K562 (cell line): ENCODE data around the gene OPCML.

Source experiments
- CREB1 ChIP-seq, 2 experiments: sonication (generic) in 1 of 2; formaldehyde crosslinking in 1 of 2; IDR thresholded peaks; 2 replicates each; pipeline versions ENCODE4 v1.6.1 to v1.8.0; 2012 to 2022; ENCODE audit warnings: inconsistent platforms in 1 of 2, mild to moderate bottlenecking in 1 of 2, missing genetic modification reagents in 1 of 2, moderate library complexity in 1 of 2
- JUN ChIP-seq, 2 experiments: sonication (generic) in 1 of 2; formaldehyde crosslinking in 1 of 2; IDR thresholded peaks; 2 replicates each; pipeline versions ENCODE4 v1.6.1 to v1.8.0; 2012 to 2022; ENCODE audit warnings: borderline replicate concordance in 2 of 2, mild to moderate bottlenecking in 2 of 2, improper control_type of control experiment in 1 of 2, low read depth in 1 of 2, low read length in 1 of 2, missing genetic modification reagents in 1 of 2
- MYNN ChIP-seq, 2 experiments: sonication (generic); formaldehyde crosslinking in 1 of 2; IDR thresholded peaks; 2 replicates each; pipeline versions ENCODE4 v1.5.0 to v1.6.1; 2016 to 2020; ENCODE audit warnings: antibody characterized with exemption in 1 of 2, missing genetic modification reagents in 1 of 2
- NRF1 ChIP-seq, 2 experiments: fragments of 450-650 bp; IDR thresholded peaks in 1 of 2; conservative IDR thresholded peaks in 1 of 2; 2 replicates each; pipeline ENCODE4 v1.6.1; 2014; ENCODE audit warnings: mild to moderate bottlenecking in 2 of 2
- TAF15 ChIP-seq: fragments of 200-400 bp; formaldehyde crosslinking; IDR thresholded peaks from 2 replicates; pipeline ENCODE4 v1.6.1; 2017; ENCODE audit warnings: mild to moderate bottlenecking, low read depth, low read length, moderate library complexity

DNA sequence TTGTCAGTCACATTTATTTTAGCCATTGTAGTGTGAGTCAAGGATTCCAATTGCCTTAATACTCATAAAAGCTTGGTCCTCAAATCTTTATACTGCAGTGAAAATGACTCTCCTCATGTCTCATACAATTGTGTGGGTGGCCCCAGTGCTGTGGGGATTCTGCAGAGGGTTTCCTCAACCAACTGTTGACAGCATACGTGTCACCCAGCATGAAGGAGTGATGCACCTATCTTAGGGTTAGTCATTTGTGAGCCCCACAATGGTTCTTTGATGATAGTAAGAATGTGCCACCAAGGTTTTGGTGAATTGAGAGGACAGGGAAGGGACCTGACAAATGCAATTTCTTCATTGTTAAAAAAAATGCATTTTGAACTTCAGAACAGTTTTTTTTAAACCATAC is 1046.2 kb downstream of the OPCML start:
- TF ChIP-seq TAF15 = no peak
- no peak for TF ChIP-seq CREB1 (IDR thresholded peaks at IDR 0.05)
- no peak for TF ChIP-seq CREB1 (CRISPR knock-in tag; IDR thresholded peaks at IDR 0.05)
- no peak for TF ChIP-seq MYNN (IDR thresholded peaks at IDR 0.05)
- no peak for TF ChIP-seq MYNN (CRISPR knock-in tag; IDR thresholded peaks at IDR 0.05)
- no peak for TF ChIP-seq NRF1 (conservative IDR thresholded peaks at IDR 0.05 in 1 of 2, IDR thresholded peaks at IDR 0.05 in 1 of 2)
- no peak for TF ChIP-seq JUN (IDR thresholded peaks at IDR 0.05; ENCODE audit: borderline replicate concordance, low read depth, low read length)
- no peak for TF ChIP-seq JUN (CRISPR knock-in tag; IDR thresholded peaks at IDR 0.05; ENCODE audit: borderline replicate concordance)
